H1 (cell line): ENCODE measurements around the gene LYPD6. TPM values are rescaled to one million over a fixed set of nuclear protein-coding genes. Genes with fewer than 3 reads are reported as not detected.

Experiments used
- CTCF ChIA-PET: fragments of 300-600 bp; sonication (Branson Sonifier 250); formaldehyde crosslinking; loops from one replicate; lab custom pipeline; 2021; ENCODE audit not compliant: partially characterized antibody; lab: Charles Lee
- POLR2A ChIA-PET: fragments of 300-600 bp; sonication (Branson Sonifier 250); formaldehyde crosslinking; loops from one replicate; lab custom pipeline; 2021; ENCODE audit warnings: inconsistent platforms; ENCODE audit not compliant: partially characterized antibody; lab: Charles Lee
- DNase-seq, 2 experiments: peaks; one replicate each; pipeline versions ENCODE4 v3.0.0 to v3.0.0-alpha.2; 2010 to 2022; ENCODE audit warnings: low spot score in 2 of 2, low read depth in 1 of 2, mixed read lengths in 1 of 2
- FAIRE-seq: peaks from 2 replicates; lab custom pipeline; 2011; peaks lifted over from hg19 to GRCh38; lab: Jason Lieb, UNC
- H2AFZ ChIP-seq: 2 replicates; pipeline ENCODE4 v1.8.1; 2012; ENCODE audit warnings: low read length, inconsistent platforms
- H2AK5ac ChIP-seq: 2 replicates; pipeline ENCODE4 v1.6.1; 2013; ENCODE audit warnings: low read depth, low read length
- H2BK120ac ChIP-seq: replicated peaks from 2 replicates; pipeline ENCODE3; 2013; ENCODE audit warnings: low read depth, low read length, inconsistent platforms
- H2BK12ac ChIP-seq: 2 replicates; pipeline ENCODE4 v1.6.1; 2013; ENCODE audit warnings: low read depth, low read length
- H2BK15ac ChIP-seq: 2 replicates; pipeline ENCODE4 v1.6.1; 2013; ENCODE audit warnings: low read length
- H2BK20ac ChIP-seq: 2 replicates; pipeline ENCODE4 v1.6.1; 2013; ENCODE audit warnings: low read length
- H2BK5ac ChIP-seq: 2 replicates; pipeline ENCODE4 v1.6.1; 2013; ENCODE audit warnings: low read depth, low read length
- H3K14ac ChIP-seq: 2 replicates; pipeline ENCODE4 v1.6.1; 2013; ENCODE audit warnings: inconsistent platforms; ENCODE audit not compliant: insufficient read length
- H3K18ac ChIP-seq: 2 replicates; pipeline ENCODE4 v1.6.1; 2013; ENCODE audit warnings: low read length; ENCODE audit errors: extremely low read depth
- H3K23ac ChIP-seq: 2 replicates; pipeline ENCODE4 v1.6.1; 2013; ENCODE audit warnings: inconsistent platforms; ENCODE audit not compliant: insufficient read length
- H3K23me2 ChIP-seq: 2 replicates; pipeline ENCODE4 v1.6.1; 2013; ENCODE audit warnings: low read depth, low read length
- H3K27ac ChIP-seq: 2 replicates; pipeline ENCODE4 v1.6.1; 2011; ENCODE audit warnings: low read depth, low read length, inconsistent platforms
- H3K27me3 ChIP-seq, 4 experiments: replicated peaks in 1 of 4; 1 replicate in 1 of 4; 2 replicates in 3 of 4; pipeline versions ENCODE4 v1.6.1 to v1.8.1; 2011 to 2013; ENCODE audit warnings: low read length in 3 of 4, mild to moderate bottlenecking in 3 of 4, inconsistent platforms in 2 of 4, mixed read lengths in 2 of 4, moderate library complexity in 1 of 4; ENCODE audit not compliant: control insufficient read depth in 3 of 4, insufficient read depth in 3 of 4; ENCODE audit errors: extremely low read depth in 1 of 4
- H3K36me3 ChIP-seq, 4 experiments: 2 replicates each; pipeline versions ENCODE4 v1.6.1 to v1.8.1; 2011 to 2013; ENCODE audit warnings: mild to moderate bottlenecking in 4 of 4, low read length in 3 of 4, moderate library complexity in 2 of 4, control low read depth in 1 of 4, inconsistent platforms in 1 of 4; ENCODE audit not compliant: insufficient read depth in 4 of 4, control insufficient read depth in 2 of 4
- H3K4ac ChIP-seq: replicated peaks from 2 replicates; pipeline ENCODE3; 2013; ENCODE audit warnings: low read length, low read depth, mixed read lengths, inconsistent platforms; ENCODE audit not compliant: insufficient read length
- H3K4me1 ChIP-seq, 4 experiments: replicated peaks in 1 of 4; 1 replicate in 1 of 4; 2 replicates in 3 of 4; pipeline versions ENCODE4 v1.6.1 to v1.8.1; 2011 to 2013; ENCODE audit warnings: low read length in 3 of 4, inconsistent platforms in 2 of 4, mixed read lengths in 1 of 4; ENCODE audit not compliant: insufficient read depth in 4 of 4, control insufficient read depth in 3 of 4
- H3K4me2 ChIP-seq, 2 experiments: 2 replicates each; pipeline versions ENCODE4 v1.6.1 to v1.8.1; 2011 to 2013; ENCODE audit warnings: low read depth in 2 of 2, low read length in 2 of 2, control low read depth in 1 of 2, inconsistent platforms in 1 of 2, mild to moderate bottlenecking in 1 of 2; ENCODE audit not compliant: insufficient read depth in 1 of 2
- H3K4me3 ChIP-seq, 4 experiments: fragments of 200-600, 300-600 bp in 1 of 4; sonication (generic), shearing (Covaris generic), sonication (Bioruptor Twin) in 1 of 4; 2 replicates each; pipeline versions ENCODE4 v1.5.1 to v1.8.1; 2011 to 2016; ENCODE audit warnings: low read length in 4 of 4, low read depth in 3 of 4, control low read depth in 2 of 4, inconsistent platforms in 2 of 4, mild to moderate bottlenecking in 2 of 4, mixed read lengths in 1 of 4, moderate library complexity in 1 of 4; ENCODE audit not compliant: insufficient read depth in 2 of 4; ENCODE audit errors: extremely low read depth in 1 of 4
- H3K56ac ChIP-seq: replicated peaks from 2 replicates; pipeline ENCODE3; 2013; ENCODE audit warnings: low read depth, mild to moderate bottlenecking, mixed read lengths, low read length, inconsistent platforms; ENCODE audit not compliant: insufficient read length
- H3K79me1 ChIP-seq: 2 replicates; pipeline ENCODE4 v1.6.1; 2013; ENCODE audit warnings: low read depth, low read length, control low read depth
- H3K79me2 ChIP-seq, 2 experiments: 2 replicates each; pipeline versions ENCODE4 v1.6.1 to v1.8.1; 2012 to 2013; ENCODE audit warnings: low read length in 2 of 2, mild to moderate bottlenecking in 2 of 2, inconsistent platforms in 1 of 2; ENCODE audit not compliant: insufficient read depth in 2 of 2, control insufficient read depth in 1 of 2
- H3K9ac ChIP-seq, 4 experiments: replicated peaks in 1 of 4; 1 replicate in 1 of 4; 2 replicates in 3 of 4; pipeline versions ENCODE4 v1.6.1 to v1.8.1; 2011 to 2013; ENCODE audit warnings: low read depth in 3 of 4, low read length in 3 of 4, control low read depth in 2 of 4, mild to moderate bottlenecking in 2 of 4, moderate library complexity in 2 of 4, inconsistent platforms in 1 of 4; ENCODE audit errors: extremely low read depth in 1 of 4
- H3K9me3 ChIP-seq, 2 experiments: 2 replicates each; pipeline versions ENCODE4 v1.6.1 to v1.8.1; 2012 to 2013; ENCODE audit warnings: mild to moderate bottlenecking in 2 of 2, moderate library complexity in 2 of 2, control low read depth in 1 of 2, inconsistent platforms in 1 of 2, low read depth in 1 of 2, low read length in 1 of 2, mixed read lengths in 1 of 2; ENCODE audit not compliant: insufficient read depth in 2 of 2
- H4K20me1 ChIP-seq, 2 experiments: replicated peaks in 1 of 2; 2 replicates each; pipeline versions ENCODE3 to v1.8.1; 2011 to 2013; ENCODE audit warnings: inconsistent platforms in 2 of 2, low read length in 2 of 2, mild to moderate bottlenecking in 1 of 2; ENCODE audit not compliant: insufficient read depth in 2 of 2, control insufficient read depth in 1 of 2
- H4K5ac ChIP-seq: 2 replicates; pipeline ENCODE4 v1.6.1; 2013; ENCODE audit warnings: low read length, low read depth, mixed read lengths, inconsistent platforms; ENCODE audit not compliant: insufficient read length
- H4K8ac ChIP-seq: 2 replicates; pipeline ENCODE4 v1.8.0; 2013; ENCODE audit warnings: mild to moderate bottlenecking, moderate library complexity, low read length, inconsistent platforms; ENCODE audit not compliant: insufficient read depth; ENCODE audit errors: extremely low read depth
- H4K91ac ChIP-seq: replicated peaks from 2 replicates; pipeline ENCODE3; 2013; ENCODE audit warnings: low read length, mixed read lengths, inconsistent platforms; ENCODE audit not compliant: insufficient read length
- CBX8 ChIP-seq: fragments of 300-800, 300-1000 bp; sonication (generic); IDR thresholded peaks from 2 replicates; pipeline ENCODE4 v1.7.1; 2016; ENCODE audit warnings: low read depth, low read length, borderline replicate concordance
- GTF2F1 ChIP-seq: IDR thresholded peaks from 2 replicates; pipeline ENCODE4 v1.6.1; 2012; ENCODE audit warnings: low read depth, low read length, improper control_type of control experiment, borderline replicate concordance
- KDM4A ChIP-seq: IDR thresholded peaks from one replicate; pipeline ENCODE4 v1.7.1; 2012; ENCODE audit warnings: low read depth, mild to moderate bottlenecking, moderate library complexity, low read length, inconsistent platforms; ENCODE audit not compliant: severe bottlenecking
- POLR2A ChIP-seq, 2 experiments: IDR thresholded peaks; 1 replicate in 1 of 2; 2 replicates in 1 of 2; pipeline ENCODE4 v1.6.1; 2011; ENCODE audit warnings: low read depth in 2 of 2, low read length in 2 of 2, mild to moderate bottlenecking in 2 of 2; ENCODE audit errors: control extremely low read depth in 1 of 2
- RBBP5 ChIP-seq: IDR thresholded peaks from 2 replicates; pipeline ENCODE4 v1.7.1; 2012; ENCODE audit warnings: low read depth, mild to moderate bottlenecking, inconsistent platforms, low read length, moderate library complexity, borderline replicate concordance
- RXRA ChIP-seq: IDR thresholded peaks from 2 replicates; pipeline ENCODE4 v1.6.1; 2011; ENCODE audit warnings: low read depth, mild to moderate bottlenecking, low read length, moderate library complexity; ENCODE audit not compliant: insufficient read depth
- SUZ12 ChIP-seq: fragments of 200-600 bp; sonication (generic); IDR thresholded peaks from 2 replicates; pipeline ENCODE4 v1.6.1; 2012; ENCODE audit warnings: mild to moderate bottlenecking, inconsistent platforms, low read length, moderate library complexity, mixed read lengths
- YY1 ChIP-seq: IDR thresholded peaks from 2 replicates; pipeline ENCODE4 v1.6.1; 2011; ENCODE audit warnings: low read depth, mild to moderate bottlenecking, low read length
- WGBS, 2 experiments: shearing (Covaris generic) in 1 of 2; methylation state at CpG; one replicate each; pipeline versions ENCODE4 v1.1.6 to v1.1.7; 2013 to 2015; ENCODE audit warnings: low lambda C conversion rate in 2 of 2, mixed read lengths in 2 of 2, inconsistent platforms in 1 of 2, low coverage in 1 of 2, missing lambda C conversion rate in 1 of 2; ENCODE audit not compliant: insufficient replicate concordance in 2 of 2, insufficient coverage in 1 of 2, insufficient read length in 1 of 2; ENCODE audit errors: extremely low coverage in 1 of 2, missing lambda C conversion rate in 1 of 2; 5-methylcytosine and 5-hydroxymethylcytosine counted together
- polyA plus RNA-seq, 7 experiments: library from polyadenylated mRNA; depleted of rRNA in 3 of 7; stranded (reverse) in 5 of 7; unstranded in 2 of 7; fragments of >200 nt in 5 of 7; fragments of 200-250 nt in 2 of 7; gene quantifications; 1 replicate in 5 of 7; 2 replicates in 1 of 7; 4 replicates in 1 of 7; pipeline versions ENCODE4 v1.2.1 to v1.2.3, GENCODE V29; 2011 to 2013; ENCODE audit warnings: missing spikeins in 2 of 7, mixed read lengths in 2 of 7
- total RNA-seq: library from RNA; stranded (reverse); fragmentation: NEBNext Ultra II Directional; extraction: Animal tissue kit (Norgen Biotek cat#: 25700); gene quantifications from 2 replicates; pipeline ENCODE4 v1.2.1, GENCODE V29; 2021
- TF ChIP-seq, protein P1 (sequence below): IDR thresholded peaks from 2 replicates; pipeline ENCODE4 v1.6.1; 2012; ENCODE audit warnings: inconsistent platforms

LYPD6 gene
- total and polyA plus RNA-seq, 2 of the 8 experiments (the other 6 are each of a cell fraction or from before 2014, with no cell fraction given): 5.6 to 8.9 TPM

DNA sequence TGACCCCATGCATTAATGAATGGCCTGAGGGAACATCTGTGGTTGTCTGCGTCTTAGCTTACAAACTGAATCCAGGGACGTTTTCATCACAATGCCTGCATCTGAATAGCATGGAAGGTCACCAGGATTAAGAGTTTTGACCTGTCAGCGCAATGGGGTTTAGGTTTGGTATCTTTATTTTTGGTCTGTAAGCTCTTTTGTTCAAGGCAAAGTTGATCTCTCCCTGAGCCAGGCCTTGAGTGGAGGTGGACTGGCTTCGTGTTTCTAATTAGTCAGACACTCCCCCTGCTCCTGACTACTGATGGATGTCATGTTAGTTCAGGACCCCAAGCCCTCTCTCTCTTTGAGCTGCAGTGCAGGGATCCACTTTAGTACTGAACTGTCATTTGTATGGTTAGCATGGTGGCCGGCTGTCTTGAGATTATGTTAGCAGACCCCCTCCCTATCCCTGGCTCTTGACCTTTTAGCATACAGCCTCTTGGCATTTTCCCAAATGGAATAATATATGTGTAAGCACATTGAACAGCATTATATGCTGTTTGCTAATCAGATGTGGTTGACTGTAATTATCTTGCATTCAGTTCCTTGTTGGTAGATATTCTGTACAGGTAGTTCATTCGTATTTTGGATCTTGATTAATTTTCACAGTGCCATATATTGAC, 59.2 kb downstream of the LYPD6 start:
- Histone ChIP-seq H3K27me3 (no peaks in the 10 kb centered on the region), H4K91ac (no peak overlapping the region), H3K9ac (no peak overlapping the region), H2BK120ac (no peak overlapping the region), H3K79me1 (peaks cover 2% of the 10 kb centered on the region; the same call in 1 of the 2 replicates), H3K9me3 (no peaks in the 10 kb centered on the region), H3K4me1 (peaks cover 0 to 9% (median 4%) of the 10 kb centered on the region in 4 experiments; a peak in 4 of 7 replicates), H4K5ac (no peak overlapping the region), H4K20me1 (peaks cover 0 to 2% of the 10 kb centered on the region in 2 experiments), H2BK15ac (no peak overlapping the region), H2BK5ac (no peak overlapping the region), H2BK12ac (no peak overlapping the region), H3K79me2 (no peaks in the 10 kb centered on the region), H3K4ac (no peak overlapping the region), H3K23ac (no peak overlapping the region), H3K27ac (no peak overlapping the region), H2AFZ (no peak overlapping the region), H3K56ac (no peak overlapping the region), H3K4me2 (0 out of 4 replicates have a peak overlapping the region, but pooled peaks of 1 of the 2 experiments have one; percentile 15), H3K4me3 (no peak overlapping the region), H3K36me3 (no peaks in the 10 kb centered on the region), H2AK5ac (no peak overlapping the region), H3K14ac (no peak overlapping the region), H3K23me2 (no peaks in the 10 kb centered on the region), H2BK20ac (no peak overlapping the region), H3K18ac (no peak overlapping the region), H4K8ac (no peak overlapping the region)
- 68% methylated on average over 6 of the region's 6 CpGs; no CpG with 5 or more reads in 1 of the 2 experiments for WGBS, 2 experiments
- FAIRE-seq (no peak), DNase-seq (no peak)
- ChIA-PET CTCF (interaction anchor here (0.7 to 1.9 kb wide), 18 partner anchors 10 to 372 kb away, joined by 3 to 11 read pairs (median 4); no protein-coding TSS in a partner anchor), POLR2A (no interaction called here)
- TF ChIP-seq POLR2A (IDR thresholded peaks at IDR 0.05; ENCODE audit: control extremely low read depth in 1 of 2, low read depth in 2 of 2, low read length in 2 of 2): no peak
- no peak for TF ChIP-seq CBX8
- no peak for TF ChIP-seq GTF2F1
- no peak for TF ChIP-seq SUZ12
- TF ChIP-seq RBBP5: no peak
- TF ChIP-seq, protein P1, sequence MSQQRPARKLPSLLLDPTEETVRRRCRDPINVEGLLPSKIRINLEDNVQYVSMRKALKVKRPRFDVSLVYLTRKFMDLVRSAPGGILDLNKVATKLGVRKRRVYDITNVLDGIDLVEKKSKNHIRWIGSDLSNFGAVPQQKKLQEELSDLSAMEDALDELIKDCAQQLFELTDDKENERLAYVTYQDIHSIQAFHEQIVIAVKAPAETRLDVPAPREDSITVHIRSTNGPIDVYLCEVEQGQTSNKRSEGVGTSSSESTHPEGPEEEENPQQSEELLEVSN: no peak
- no peak for TF ChIP-seq YY1
- TF ChIP-seq RXRA: no peak
- TF ChIP-seq KDM4A: no peak
